Colonic mucosa (tissue), 4 donors: ENCODE measurements around the gene P4HA3. TPM values are rescaled to one million over a fixed set of nuclear protein-coding genes. Genes with fewer than 3 reads are reported as not detected.

Source experiments
- DNase-seq: peaks from one replicate; pipeline ENCODE4 v3.0.0-alpha.2; 2020
- H3K27ac ChIP-seq: fragments of 200-600 bp; one replicate; pipeline ENCODE4 v1.8.0; 2021
- H3K27me3 ChIP-seq: fragments of 200-600 bp; one replicate; pipeline ENCODE4 v1.8.0; 2021
- H3K36me3 ChIP-seq: fragments of 200-600 bp; one replicate; pipeline ENCODE4 v1.8.0; 2021
- H3K4me1 ChIP-seq: fragments of 200-600 bp; one replicate; pipeline ENCODE4 v1.8.0; 2021; ENCODE audit warnings: mild to moderate bottlenecking
- H3K4me3 ChIP-seq: fragments of 200-600 bp; one replicate; pipeline ENCODE4 v1.8.0; 2021
- H3K9ac ChIP-seq, 2 donors: one replicate each; pipeline ENCODE4 v1.7.0; 2013; ENCODE audit warnings: control low read depth in 2 of 2, low read depth in 2 of 2, low read length in 2 of 2
- H3K9me3 ChIP-seq: fragments of 200-600 bp; one replicate; pipeline ENCODE4 v1.8.0; 2021
- intact Hi-C: fragments of 100-400 bp; cut with DNase I; formaldehyde crosslinking; loops from one replicate; pipeline ENCODE4 v1.14.1; 2022
- total RNA-seq, 2 donors: library from RNA; stranded (reverse); fragmentation: NEBNext Ultra II Directional in 1 of 2; extraction: Animal tissue kit (Norgen Biotek cat#: 25700) in 1 of 2; gene quantifications; one replicate each; pipeline ENCODE4 v1.2.1, GENCODE V29; 2021
- TF ChIP-seq, protein P1 (sequence below): fragments of 200-600 bp; IDR thresholded peaks from one replicate; pipeline ENCODE4 v1.8.0; 2022; ENCODE audit warnings: antibody characterized with exemption, mild to moderate bottlenecking
- donor health status: healthy.
- donor health status: DM: no; HTN: no; CAD: no.
- donor health status: DM: no; HTN: no; CAD: no.

P4HA3 gene
- total RNA-seq, 2 donors from 2014 or later = 0.12 to 0.85 TPM

DNA sequence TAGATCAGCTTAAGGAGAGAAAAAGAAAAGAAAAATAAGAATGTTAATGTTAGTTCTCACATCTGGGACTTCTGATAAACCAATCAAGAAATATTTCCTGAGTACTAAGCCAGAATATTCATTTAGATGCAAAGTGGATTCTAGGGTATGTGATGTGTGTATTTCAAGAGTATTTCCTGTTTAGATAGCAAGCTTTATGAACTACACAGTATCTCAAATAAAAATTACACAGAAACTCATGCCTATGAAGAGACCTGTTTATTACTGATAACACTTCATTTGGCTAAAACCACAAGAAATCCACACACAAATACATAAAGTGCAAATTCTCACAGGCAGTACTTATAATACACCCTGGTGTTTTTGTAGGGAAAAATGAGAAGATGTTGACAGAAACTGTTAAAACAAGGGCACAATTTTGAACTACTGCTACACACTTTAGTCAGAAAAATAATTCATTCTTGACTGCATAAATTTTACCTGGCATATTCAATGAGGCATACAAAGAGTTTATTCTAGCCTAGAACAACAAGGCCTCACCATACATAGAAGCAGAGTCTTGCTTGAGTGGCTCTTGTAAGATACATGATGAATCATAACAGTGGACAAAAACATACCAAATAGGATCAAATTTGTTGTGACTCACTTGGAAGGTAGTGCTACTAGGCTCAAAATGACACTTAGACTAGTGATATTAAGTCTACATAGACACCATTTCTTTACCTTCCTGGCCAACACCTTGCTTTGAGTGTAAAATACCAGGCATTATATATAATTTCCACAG is 18.8 kb upstream of the P4HA3 start:
- Histone ChIP-seq H3K4me1 (no peaks in the 10 kb centered on the region), H3K9ac (no peak overlapping the region), H3K36me3 (no peaks in the 10 kb centered on the region), H3K27me3 (no peaks in the 10 kb centered on the region), H3K4me3 (no peak overlapping the region), H3K9me3 (no peaks in the 10 kb centered on the region), H3K27ac (no peak overlapping the region)
- intact Hi-C loops = no loop called here
- DNase-seq = no peak
- TF ChIP-seq, protein P1, sequence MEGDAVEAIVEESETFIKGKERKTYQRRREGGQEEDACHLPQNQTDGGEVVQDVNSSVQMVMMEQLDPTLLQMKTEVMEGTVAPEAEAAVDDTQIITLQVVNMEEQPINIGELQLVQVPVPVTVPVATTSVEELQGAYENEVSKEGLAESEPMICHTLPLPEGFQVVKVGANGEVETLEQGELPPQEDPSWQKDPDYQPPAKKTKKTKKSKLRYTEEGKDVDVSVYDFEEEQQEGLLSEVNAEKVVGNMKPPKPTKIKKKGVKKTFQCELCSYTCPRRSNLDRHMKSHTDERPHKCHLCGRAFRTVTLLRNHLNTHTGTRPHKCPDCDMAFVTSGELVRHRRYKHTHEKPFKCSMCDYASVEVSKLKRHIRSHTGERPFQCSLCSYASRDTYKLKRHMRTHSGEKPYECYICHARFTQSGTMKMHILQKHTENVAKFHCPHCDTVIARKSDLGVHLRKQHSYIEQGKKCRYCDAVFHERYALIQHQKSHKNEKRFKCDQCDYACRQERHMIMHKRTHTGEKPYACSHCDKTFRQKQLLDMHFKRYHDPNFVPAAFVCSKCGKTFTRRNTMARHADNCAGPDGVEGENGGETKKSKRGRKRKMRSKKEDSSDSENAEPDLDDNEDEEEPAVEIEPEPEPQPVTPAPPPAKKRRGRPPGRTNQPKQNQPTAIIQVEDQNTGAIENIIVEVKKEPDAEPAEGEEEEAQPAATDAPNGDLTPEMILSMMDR = no peak

GRCh38 chr11:74327076-74327475 is 15.6 kb upstream of the P4HA3 start:
- no peaks in the 10 kb centered on the region for H3K4me1 ChIP-seq
- no peak overlapping the region for H3K9ac ChIP-seq
- TF ChIP-seq, protein P1 = no peak
- no peaks in the 10 kb centered on the region for H3K36me3 ChIP-seq
- no peak for DNase-seq
- H3K27ac ChIP-seq = no peak overlapping the region
- H3K27me3 ChIP-seq = no peaks in the 10 kb centered on the region
- H3K9me3 ChIP-seq = no peaks in the 10 kb centered on the region
- no peak overlapping the region for H3K4me3 ChIP-seq
- intact Hi-C loops = no loop called here

DNA sequence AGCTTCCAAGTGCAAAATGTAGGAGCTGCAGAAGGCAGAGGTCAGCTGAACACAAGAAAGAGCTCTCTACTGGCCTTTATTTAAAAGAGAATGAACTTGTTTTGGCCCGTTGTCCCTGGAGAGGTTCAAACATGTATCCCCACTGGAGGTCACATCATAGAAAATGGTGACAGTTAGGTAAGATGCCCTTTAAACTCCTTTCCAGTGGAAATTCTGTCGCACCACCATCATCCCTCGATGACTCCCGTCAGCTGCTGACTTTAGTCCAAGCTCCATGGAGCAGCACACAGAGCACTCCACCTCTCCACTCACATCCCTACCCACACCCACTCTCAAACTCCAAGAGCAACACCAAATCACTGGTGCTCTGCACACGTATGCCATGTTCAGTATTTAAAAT is 15.2 kb upstream of the P4HA3 start:
- no peak overlapping the region for H3K9ac ChIP-seq
- no peaks in the 10 kb centered on the region for H3K27me3 ChIP-seq
- H3K27ac ChIP-seq = no peak overlapping the region
- H3K4me1 ChIP-seq = no peaks in the 10 kb centered on the region
- intact Hi-C loops = no loop called here
- H3K4me3 ChIP-seq = no peak overlapping the region
- no peaks in the 10 kb centered on the region for H3K9me3 ChIP-seq
- DNase-seq = no peak
- no peaks in the 10 kb centered on the region for H3K36me3 ChIP-seq
- TF ChIP-seq, protein P1 = no peak

GRCh38 chr11:74325649-74326645 is 14.5 kb upstream of the P4HA3 start:
- Histone ChIP-seq H3K27me3 (no peaks in the 10 kb centered on the region), H3K9ac (no peak overlapping the region), H3K4me1 (no peaks in the 10 kb centered on the region), H3K27ac (no peak overlapping the region), H3K9me3 (no peaks in the 10 kb centered on the region), H3K4me3 (no peak overlapping the region), H3K36me3 (no peaks in the 10 kb centered on the region)
- DNase-seq = peak; percentile 66
- TF ChIP-seq, protein P1 = no peak
- intact Hi-C loops = no loop called here

DNA sequence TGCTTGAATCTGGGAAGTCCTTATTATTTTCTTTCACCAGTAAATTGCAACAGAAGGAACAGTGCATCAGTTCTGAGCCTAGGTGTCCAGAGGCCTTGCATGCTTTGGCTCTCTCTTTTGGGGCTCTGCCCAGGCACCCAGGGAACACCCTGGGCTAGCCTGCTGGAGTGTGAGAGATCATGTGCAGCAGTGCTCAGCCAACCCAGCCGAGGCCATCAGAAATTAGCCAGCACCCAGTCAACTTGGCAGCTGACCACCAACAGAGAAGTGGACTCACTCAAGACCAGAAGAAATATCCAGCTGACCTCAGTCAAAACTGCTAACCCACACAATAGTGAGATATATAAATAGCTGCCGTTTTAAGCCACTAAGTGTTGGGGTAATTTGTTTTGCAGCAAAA is 11.2 kb upstream of the P4HA3 start:
- H3K4me1 ChIP-seq = no peaks in the 10 kb centered on the region
- no peaks in the 10 kb centered on the region for H3K9me3 ChIP-seq
- intact Hi-C loops = no loop called here
- H3K9ac ChIP-seq = no peak overlapping the region
- H3K36me3 ChIP-seq = no peaks in the 10 kb centered on the region
- H3K27ac ChIP-seq = no peak overlapping the region
- TF ChIP-seq, protein P1 = no peak
- no peak overlapping the region for H3K4me3 ChIP-seq
- H3K27me3 ChIP-seq = no peaks in the 10 kb centered on the region
- peak; percentile 38 for DNase-seq
